22Rv1 (cell line): ENCODE measurements around the gene SHANK1.
"Not testable (repeated sequence)": the region's sequence is repeated elsewhere in the genome, so short reads cannot be mapped to it uniquely, and the experiment has no call there.

ENCODE experiments used
- H3K27ac ChIP-seq: fragments of 450-650 bp; 2 replicates; pipeline ENCODE4 v1.5.1; 2017
- CTCF ChIP-seq: fragments of 450-650 bp; IDR thresholded peaks from 2 replicates; pipeline ENCODE4 v1.5.1; 2017; ENCODE audit warnings: mild to moderate bottlenecking
- ZFX ChIP-seq: fragments of 450-650 bp; IDR thresholded peaks from 2 replicates; pipeline ENCODE4 v1.6.1; 2017; ENCODE audit warnings: antibody characterized with exemption, borderline replicate concordance

The SHANK1 gene

DNA sequence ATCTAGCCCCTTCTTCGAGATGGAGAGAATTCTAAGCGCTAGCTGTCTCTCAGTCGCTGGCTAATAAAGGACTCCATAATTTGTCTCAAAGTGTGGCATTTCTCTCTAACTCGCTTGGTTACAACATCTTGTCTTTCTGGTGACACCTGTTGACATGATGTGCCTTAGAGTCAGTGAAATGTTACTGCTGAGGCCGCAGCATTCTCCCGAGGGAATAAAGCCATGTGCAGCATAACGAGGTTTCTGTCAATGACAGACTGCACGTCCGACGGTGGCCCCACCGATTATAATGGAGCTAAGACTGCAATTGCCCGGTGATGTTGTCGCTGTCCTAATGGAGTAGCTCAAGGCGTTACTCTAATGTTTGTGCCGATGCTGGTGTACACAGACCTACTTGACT lies 30.4 kb upstream of the SHANK1 start:
- no peak overlapping the region for H3K27ac ChIP-seq
- TF ChIP-seq CTCF (no peak), ZFX (no peak)

- TF ChIP-seq CTCF, result no peak
- TF ChIP-seq ZFX, result no peak
- H3K27ac ChIP-seq, result no peak overlapping the region
These were observed 29.9 kb upstream of the SHANK1 start for GRCh38 chr19:50749490-50749889.

- not testable (repeated sequence) for H3K27ac ChIP-seq
These were observed 27.5 kb upstream of the SHANK1 start for GRCh38 chr19:50747141-50747540.

GRCh38 chr19:50745221-50745620 lies 25.6 kb upstream of the SHANK1 start:
- TF ChIP-seq CTCF (no peak), ZFX (no peak)
- H3K27ac ChIP-seq, result no peak overlapping the region

DNA sequence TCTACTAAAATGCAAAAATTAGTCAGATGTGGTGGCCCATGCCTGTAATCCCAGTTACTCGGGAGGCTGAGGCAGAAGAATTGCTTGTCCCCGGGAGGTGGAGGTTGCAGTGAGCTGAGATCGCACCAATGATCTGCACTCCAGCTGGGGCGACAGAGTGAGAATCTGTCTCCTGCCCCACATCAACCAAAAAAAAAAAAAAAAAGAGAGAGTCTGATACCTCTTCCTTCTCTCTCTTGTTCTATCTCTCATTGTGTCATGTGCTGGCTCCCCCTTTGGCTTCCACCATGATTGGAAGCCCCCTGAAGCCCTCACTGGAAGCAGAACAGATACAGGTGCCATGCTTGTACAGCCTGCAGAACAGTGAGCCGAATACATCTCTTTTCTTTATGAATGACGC lies 23.9 kb upstream of the SHANK1 start:
- TF ChIP-seq CTCF (no peak), ZFX (no peak)

GRCh38 chr19:50741179-50741933 lies 21.8 kb upstream of the SHANK1 start:
- TF ChIP-seq CTCF (no peak), ZFX (no peak)
- no peak overlapping the region for H3K27ac ChIP-seq

More for the DNA sequence above, 23.9 kb upstream of the SHANK1 start:
- H3K27ac ChIP-seq, result no peak overlapping the region

DNA sequence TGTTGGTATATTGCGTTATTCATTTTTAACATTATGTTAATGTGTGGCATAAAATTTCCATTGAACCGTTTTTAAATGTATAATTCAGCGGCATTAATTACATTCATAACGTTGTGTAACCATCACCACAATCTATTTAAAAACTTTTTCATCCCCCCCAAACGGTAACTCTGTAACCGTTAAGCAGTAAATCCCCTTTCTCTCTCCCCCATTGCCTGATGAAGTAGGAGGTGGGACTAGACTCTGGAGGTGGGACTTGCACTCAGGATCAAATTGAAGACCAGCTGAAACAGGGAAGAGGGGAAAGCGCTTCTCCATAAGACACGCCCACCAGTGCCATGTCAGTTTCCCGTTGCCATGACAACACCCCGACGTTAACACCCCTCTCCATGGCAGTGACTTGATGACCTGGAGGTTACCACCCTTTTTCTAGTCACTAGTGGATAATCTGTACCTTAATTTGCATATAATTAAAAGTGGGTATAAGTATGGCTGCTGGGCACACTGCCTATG lies 20.4 kb upstream of the SHANK1 start:
- H3K27ac ChIP-seq, result no peak overlapping the region
- no peak for TF ChIP-seq ZFX
- TF ChIP-seq CTCF, result no peak
